H1 (cell line): ENCODE data around the gene FOXK1. TPM values are rescaled to one million over a fixed set of nuclear protein-coding genes. Genes with fewer than 3 reads are reported as not detected.

Source experiments
- CTCF ChIA-PET: fragments of 300-600 bp; sonication (Branson Sonifier 250); formaldehyde crosslinking; loops from one replicate; lab custom pipeline; 2021; ENCODE audit not compliant: partially characterized antibody; lab: Charles Lee
- POLR2A ChIA-PET: fragments of 300-600 bp; sonication (Branson Sonifier 250); formaldehyde crosslinking; loops from one replicate; lab custom pipeline; 2021; ENCODE audit warnings: inconsistent platforms; ENCODE audit not compliant: partially characterized antibody; lab: Charles Lee
- DNase-seq, 2 experiments: peaks; one replicate each; pipeline versions ENCODE4 v3.0.0 to v3.0.0-alpha.2; 2010 to 2022; ENCODE audit warnings: low spot score in 2 of 2, low read depth in 1 of 2, mixed read lengths in 1 of 2
- FAIRE-seq: peaks from 2 replicates; lab custom pipeline; 2011; peaks lifted over from hg19 to GRCh38; lab: Jason Lieb, UNC
- H2AFZ ChIP-seq: 2 replicates; pipeline ENCODE4 v1.8.1; 2012; ENCODE audit warnings: low read length, inconsistent platforms
- H2AK5ac ChIP-seq: 2 replicates; pipeline ENCODE4 v1.6.1; 2013; ENCODE audit warnings: low read depth, low read length
- H2BK120ac ChIP-seq: replicated peaks from 2 replicates; pipeline ENCODE3; 2013; ENCODE audit warnings: low read depth, low read length, inconsistent platforms
- H2BK12ac ChIP-seq: 2 replicates; pipeline ENCODE4 v1.6.1; 2013; ENCODE audit warnings: low read depth, low read length
- H2BK15ac ChIP-seq: 2 replicates; pipeline ENCODE4 v1.6.1; 2013; ENCODE audit warnings: low read length
- H2BK20ac ChIP-seq: 2 replicates; pipeline ENCODE4 v1.6.1; 2013; ENCODE audit warnings: low read length
- H2BK5ac ChIP-seq: 2 replicates; pipeline ENCODE4 v1.6.1; 2013; ENCODE audit warnings: low read depth, low read length
- H3K14ac ChIP-seq: 2 replicates; pipeline ENCODE4 v1.6.1; 2013; ENCODE audit warnings: inconsistent platforms; ENCODE audit not compliant: insufficient read length
- H3K18ac ChIP-seq: 2 replicates; pipeline ENCODE4 v1.6.1; 2013; ENCODE audit warnings: low read length; ENCODE audit errors: extremely low read depth
- H3K23ac ChIP-seq: 2 replicates; pipeline ENCODE4 v1.6.1; 2013; ENCODE audit warnings: inconsistent platforms; ENCODE audit not compliant: insufficient read length
- H3K23me2 ChIP-seq: 2 replicates; pipeline ENCODE4 v1.6.1; 2013; ENCODE audit warnings: low read depth, low read length
- H3K27ac ChIP-seq: 2 replicates; pipeline ENCODE4 v1.6.1; 2011; ENCODE audit warnings: low read depth, low read length, inconsistent platforms
- H3K27me3 ChIP-seq, 4 experiments: replicated peaks in 1 of 4; 1 replicate in 1 of 4; 2 replicates in 3 of 4; pipeline versions ENCODE4 v1.6.1 to v1.8.1; 2011 to 2013; ENCODE audit warnings: low read length in 3 of 4, mild to moderate bottlenecking in 3 of 4, inconsistent platforms in 2 of 4, mixed read lengths in 2 of 4, moderate library complexity in 1 of 4; ENCODE audit not compliant: control insufficient read depth in 3 of 4, insufficient read depth in 3 of 4; ENCODE audit errors: extremely low read depth in 1 of 4
- H3K36me3 ChIP-seq, 4 experiments: 2 replicates each; pipeline versions ENCODE4 v1.6.1 to v1.8.1; 2011 to 2013; ENCODE audit warnings: mild to moderate bottlenecking in 4 of 4, low read length in 3 of 4, moderate library complexity in 2 of 4, control low read depth in 1 of 4, inconsistent platforms in 1 of 4; ENCODE audit not compliant: insufficient read depth in 4 of 4, control insufficient read depth in 2 of 4
- H3K4ac ChIP-seq: replicated peaks from 2 replicates; pipeline ENCODE3; 2013; ENCODE audit warnings: low read length, low read depth, mixed read lengths, inconsistent platforms; ENCODE audit not compliant: insufficient read length
- H3K4me1 ChIP-seq, 4 experiments: replicated peaks in 1 of 4; 1 replicate in 1 of 4; 2 replicates in 3 of 4; pipeline versions ENCODE4 v1.6.1 to v1.8.1; 2011 to 2013; ENCODE audit warnings: low read length in 3 of 4, inconsistent platforms in 2 of 4, mixed read lengths in 1 of 4; ENCODE audit not compliant: insufficient read depth in 4 of 4, control insufficient read depth in 3 of 4
- H3K4me2 ChIP-seq, 2 experiments: 2 replicates each; pipeline versions ENCODE4 v1.6.1 to v1.8.1; 2011 to 2013; ENCODE audit warnings: low read depth in 2 of 2, low read length in 2 of 2, control low read depth in 1 of 2, inconsistent platforms in 1 of 2, mild to moderate bottlenecking in 1 of 2; ENCODE audit not compliant: insufficient read depth in 1 of 2
- H3K4me3 ChIP-seq, 4 experiments: fragments of 200-600, 300-600 bp in 1 of 4; sonication (generic), shearing (Covaris generic), sonication (Bioruptor Twin) in 1 of 4; 2 replicates each; pipeline versions ENCODE4 v1.5.1 to v1.8.1; 2011 to 2016; ENCODE audit warnings: low read length in 4 of 4, low read depth in 3 of 4, control low read depth in 2 of 4, inconsistent platforms in 2 of 4, mild to moderate bottlenecking in 2 of 4, mixed read lengths in 1 of 4, moderate library complexity in 1 of 4; ENCODE audit not compliant: insufficient read depth in 2 of 4; ENCODE audit errors: extremely low read depth in 1 of 4
- H3K56ac ChIP-seq: replicated peaks from 2 replicates; pipeline ENCODE3; 2013; ENCODE audit warnings: low read depth, mild to moderate bottlenecking, mixed read lengths, low read length, inconsistent platforms; ENCODE audit not compliant: insufficient read length
- H3K79me1 ChIP-seq: 2 replicates; pipeline ENCODE4 v1.6.1; 2013; ENCODE audit warnings: low read depth, low read length, control low read depth
- H3K79me2 ChIP-seq, 2 experiments: 2 replicates each; pipeline versions ENCODE4 v1.6.1 to v1.8.1; 2012 to 2013; ENCODE audit warnings: low read length in 2 of 2, mild to moderate bottlenecking in 2 of 2, inconsistent platforms in 1 of 2; ENCODE audit not compliant: insufficient read depth in 2 of 2, control insufficient read depth in 1 of 2
- H3K9ac ChIP-seq, 4 experiments: replicated peaks in 1 of 4; 1 replicate in 1 of 4; 2 replicates in 3 of 4; pipeline versions ENCODE4 v1.6.1 to v1.8.1; 2011 to 2013; ENCODE audit warnings: low read depth in 3 of 4, low read length in 3 of 4, control low read depth in 2 of 4, mild to moderate bottlenecking in 2 of 4, moderate library complexity in 2 of 4, inconsistent platforms in 1 of 4; ENCODE audit errors: extremely low read depth in 1 of 4
- H3K9me3 ChIP-seq, 2 experiments: 2 replicates each; pipeline versions ENCODE4 v1.6.1 to v1.8.1; 2012 to 2013; ENCODE audit warnings: mild to moderate bottlenecking in 2 of 2, moderate library complexity in 2 of 2, control low read depth in 1 of 2, inconsistent platforms in 1 of 2, low read depth in 1 of 2, low read length in 1 of 2, mixed read lengths in 1 of 2; ENCODE audit not compliant: insufficient read depth in 2 of 2
- H4K20me1 ChIP-seq, 2 experiments: replicated peaks in 1 of 2; 2 replicates each; pipeline versions ENCODE3 to v1.8.1; 2011 to 2013; ENCODE audit warnings: inconsistent platforms in 2 of 2, low read length in 2 of 2, mild to moderate bottlenecking in 1 of 2; ENCODE audit not compliant: insufficient read depth in 2 of 2, control insufficient read depth in 1 of 2
- H4K5ac ChIP-seq: 2 replicates; pipeline ENCODE4 v1.6.1; 2013; ENCODE audit warnings: low read length, low read depth, mixed read lengths, inconsistent platforms; ENCODE audit not compliant: insufficient read length
- H4K8ac ChIP-seq: 2 replicates; pipeline ENCODE4 v1.8.0; 2013; ENCODE audit warnings: mild to moderate bottlenecking, moderate library complexity, low read length, inconsistent platforms; ENCODE audit not compliant: insufficient read depth; ENCODE audit errors: extremely low read depth
- H4K91ac ChIP-seq: replicated peaks from 2 replicates; pipeline ENCODE3; 2013; ENCODE audit warnings: low read length, mixed read lengths, inconsistent platforms; ENCODE audit not compliant: insufficient read length
- ATF3 ChIP-seq: IDR thresholded peaks from 2 replicates; pipeline ENCODE4 v1.6.1; 2011; ENCODE audit warnings: low read depth, mild to moderate bottlenecking, low read length; ENCODE audit not compliant: insufficient read depth
- JUN ChIP-seq: IDR thresholded peaks from 2 replicates; pipeline ENCODE4 v1.6.1; 2011; ENCODE audit warnings: low read depth, mild to moderate bottlenecking, improper control_type of control experiment, low read length
- NANOG ChIP-seq: IDR thresholded peaks from 2 replicates; pipeline ENCODE4 v1.6.1; 2011; ENCODE audit warnings: low read length, low read depth, mild to moderate bottlenecking, inconsistent platforms; ENCODE audit not compliant: insufficient read depth, poor library complexity, severe bottlenecking
- POLR2A ChIP-seq, 2 experiments: IDR thresholded peaks; 1 replicate in 1 of 2; 2 replicates in 1 of 2; pipeline ENCODE4 v1.6.1; 2011; ENCODE audit warnings: low read depth in 2 of 2, low read length in 2 of 2, mild to moderate bottlenecking in 2 of 2; ENCODE audit errors: control extremely low read depth in 1 of 2
- POLR2AphosphoS5 ChIP-seq: IDR thresholded peaks from 2 replicates; pipeline ENCODE4 v1.6.1; 2011; ENCODE audit warnings: low read depth, low read length
- RBBP5 ChIP-seq: IDR thresholded peaks from 2 replicates; pipeline ENCODE4 v1.7.1; 2012; ENCODE audit warnings: low read depth, mild to moderate bottlenecking, inconsistent platforms, low read length, moderate library complexity, borderline replicate concordance
- RXRA ChIP-seq: IDR thresholded peaks from 2 replicates; pipeline ENCODE4 v1.6.1; 2011; ENCODE audit warnings: low read depth, mild to moderate bottlenecking, low read length, moderate library complexity; ENCODE audit not compliant: insufficient read depth
- SUZ12 ChIP-seq: fragments of 200-600 bp; sonication (generic); IDR thresholded peaks from 2 replicates; pipeline ENCODE4 v1.6.1; 2012; ENCODE audit warnings: mild to moderate bottlenecking, inconsistent platforms, low read length, moderate library complexity, mixed read lengths
- whole genome bisulfite sequencing, 2 experiments: shearing (Covaris generic) in 1 of 2; methylation state at CpG; one replicate each; pipeline versions ENCODE4 v1.1.6 to v1.1.7; 2013 to 2015; ENCODE audit warnings: low lambda C conversion rate in 2 of 2, mixed read lengths in 2 of 2, inconsistent platforms in 1 of 2, low coverage in 1 of 2, missing lambda C conversion rate in 1 of 2; ENCODE audit not compliant: insufficient replicate concordance in 2 of 2, insufficient coverage in 1 of 2, insufficient read length in 1 of 2; ENCODE audit errors: extremely low coverage in 1 of 2, missing lambda C conversion rate in 1 of 2; 5-methylcytosine and 5-hydroxymethylcytosine counted together
- polyA plus RNA-seq, 7 experiments: library from polyadenylated mRNA; depleted of rRNA in 3 of 7; stranded (reverse) in 5 of 7; unstranded in 2 of 7; fragments of >200 nt in 5 of 7; fragments of 200-250 nt in 2 of 7; gene quantifications; 1 replicate in 5 of 7; 2 replicates in 1 of 7; 4 replicates in 1 of 7; pipeline versions ENCODE4 v1.2.1 to v1.2.3, GENCODE V29; 2011 to 2013; ENCODE audit warnings: missing spikeins in 2 of 7, mixed read lengths in 2 of 7
- total RNA-seq: library from RNA; stranded (reverse); fragmentation: NEBNext Ultra II Directional; extraction: Animal tissue kit (Norgen Biotek cat#: 25700); gene quantifications from 2 replicates; pipeline ENCODE4 v1.2.1, GENCODE V29; 2021
- TF ChIP-seq, protein P1 (sequence below): IDR thresholded peaks from 2 replicates; pipeline ENCODE4 v1.6.1; 2012; ENCODE audit warnings: low read length, inconsistent platforms
- TF ChIP-seq, protein P2 (sequence below): IDR thresholded peaks from 2 replicates; pipeline ENCODE4 v1.6.1; 2012; ENCODE audit warnings: inconsistent platforms

FOXK1 gene
- total and polyA plus RNA-seq, 2 of the 8 experiments (the other 6 are each of a cell fraction or from before 2014, with no cell fraction given) = 2.0 to 8.5 TPM

DNA sequence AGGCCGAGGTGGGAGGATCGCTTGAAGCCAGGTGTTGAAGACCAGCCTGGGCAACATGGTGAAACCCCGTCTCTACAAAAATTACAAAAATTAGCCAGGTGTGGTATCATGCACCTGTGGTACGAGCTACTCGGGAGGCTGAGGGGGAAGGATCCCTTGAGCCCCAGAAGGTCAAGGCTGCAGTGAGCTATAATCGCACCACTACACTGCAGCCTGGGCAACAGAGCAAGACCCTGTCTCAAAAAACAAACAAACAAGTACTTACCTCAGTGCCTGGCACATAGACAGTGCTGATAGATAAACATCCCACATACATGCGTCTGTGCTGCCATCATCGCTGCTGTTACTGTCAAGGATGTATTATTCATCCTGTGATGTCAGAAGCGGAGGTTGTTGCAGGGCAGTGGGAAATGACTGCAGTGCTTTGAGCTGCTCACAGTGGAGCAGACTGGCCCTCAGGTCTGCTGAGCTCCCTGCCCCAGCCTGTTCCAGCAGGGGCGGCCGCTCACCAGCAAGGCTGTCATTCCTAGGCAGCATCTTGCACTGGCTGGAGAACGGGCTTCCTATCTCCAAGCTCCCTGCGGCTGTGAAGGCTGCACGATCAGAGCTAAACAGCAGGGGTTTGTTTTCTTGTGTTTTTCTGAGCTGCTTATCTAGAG is 18.6 kb downstream of the FOXK1 start:
- no peak overlapping the region for H2AFZ ChIP-seq
- no peak overlapping the region for H4K91ac ChIP-seq
- DNase-seq (no peak), FAIRE-seq (no peak)
- H4K5ac ChIP-seq = no peak overlapping the region
- no peak overlapping the region for H3K56ac ChIP-seq
- no peaks in the 10 kb centered on the region for H3K23me2 ChIP-seq
- no peaks in the 10 kb centered on the region for H3K36me3 ChIP-seq
- H3K4me2 ChIP-seq = no peak overlapping the region
- H2BK120ac ChIP-seq = no peak overlapping the region
- H3K4me3 ChIP-seq = no peak overlapping the region
- H3K4ac ChIP-seq = no peak overlapping the region
- POLR2A ChIA-PET = no interaction called here
- CTCF ChIA-PET = interaction anchor here (0.7 to 1.3 kb wide), 6 partner anchors 18 to 98 kb away, joined by 3 read pairs; no protein-coding TSS in a partner anchor
- H3K79me1 ChIP-seq = no peaks in the 10 kb centered on the region; the same call in none of the 2 replicates
- peaks cover 12 to 42% (median 33%) of the 10 kb centered on the region in 4 experiments for H3K27me3 ChIP-seq
- H4K8ac ChIP-seq = no peak overlapping the region
- H3K79me2 ChIP-seq = no peaks in the 10 kb centered on the region
- no peak overlapping the region for H2BK15ac ChIP-seq
- no peak overlapping the region for H2BK5ac ChIP-seq
- no peak overlapping the region for H3K9ac ChIP-seq
- no peak overlapping the region for H2BK12ac ChIP-seq
- H2AK5ac ChIP-seq = no peak overlapping the region
- no peak overlapping the region for H3K27ac ChIP-seq
- H3K9me3 ChIP-seq = no peaks in the 10 kb centered on the region
- no peak overlapping the region for H3K23ac ChIP-seq
- peaks cover 0 to 5% (median 2%) of the 10 kb centered on the region in 4 experiments; a peak in 2 of 7 replicates for H3K4me1 ChIP-seq
- H3K18ac ChIP-seq = no peak overlapping the region
- TF ChIP-seq ATF3 = no peak
- TF ChIP-seq, protein P1, sequence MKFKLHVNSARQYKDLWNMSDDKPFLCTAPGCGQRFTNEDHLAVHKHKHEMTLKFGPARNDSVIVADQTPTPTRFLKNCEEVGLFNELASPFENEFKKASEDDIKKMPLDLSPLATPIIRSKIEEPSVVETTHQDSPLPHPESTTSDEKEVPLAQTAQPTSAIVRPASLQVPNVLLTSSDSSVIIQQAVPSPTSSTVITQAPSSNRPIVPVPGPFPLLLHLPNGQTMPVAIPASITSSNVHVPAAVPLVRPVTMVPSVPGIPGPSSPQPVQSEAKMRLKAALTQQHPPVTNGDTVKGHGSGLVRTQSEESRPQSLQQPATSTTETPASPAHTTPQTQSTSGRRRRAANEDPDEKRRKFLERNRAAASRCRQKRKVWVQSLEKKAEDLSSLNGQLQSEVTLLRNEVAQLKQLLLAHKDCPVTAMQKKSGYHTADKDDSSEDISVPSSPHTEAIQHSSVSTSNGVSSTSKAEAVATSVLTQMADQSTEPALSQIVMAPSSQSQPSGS = no peak
- no peak for TF ChIP-seq POLR2AphosphoS5
- TF ChIP-seq, protein P2, sequence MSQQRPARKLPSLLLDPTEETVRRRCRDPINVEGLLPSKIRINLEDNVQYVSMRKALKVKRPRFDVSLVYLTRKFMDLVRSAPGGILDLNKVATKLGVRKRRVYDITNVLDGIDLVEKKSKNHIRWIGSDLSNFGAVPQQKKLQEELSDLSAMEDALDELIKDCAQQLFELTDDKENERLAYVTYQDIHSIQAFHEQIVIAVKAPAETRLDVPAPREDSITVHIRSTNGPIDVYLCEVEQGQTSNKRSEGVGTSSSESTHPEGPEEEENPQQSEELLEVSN = no peak
- TF ChIP-seq RBBP5 = no peak
- TF ChIP-seq NANOG = no peak
- TF ChIP-seq RXRA = no peak
- TF ChIP-seq JUN = no peak
- no peak for TF ChIP-seq SUZ12
- no peak for TF ChIP-seq POLR2A (IDR thresholded peaks at IDR 0.05; ENCODE audit: control extremely low read depth in 1 of 2, low read depth in 2 of 2, low read length in 2 of 2)
- no peak overlapping the region for H3K14ac ChIP-seq
- no peak overlapping the region for H2BK20ac ChIP-seq
- WGBS, 2 experiments = 81% methylated on average over 14 of the region's 14 CpGs; no CpG with 5 or more reads in 1 of the 2 experiments
- peaks cover 17 to 37% of the 10 kb centered on the region in 2 experiments for H4K20me1 ChIP-seq
